Measurements from ENCODE around the gene CAND1. TPM values are rescaled to one million over a fixed set of nuclear protein-coding genes. Genes with fewer than 3 reads are reported as not detected.

Gene CAND1
- 79.7 and 117 TPM in 2 replicates for total RNA-seq (2014; rRNA removed; shearing (Covaris generic); ENCODE audit: low replicate concordance)

- peak within 1 kb of the TSS; percentile 96 for H3K4me3 ChIP-seq (ENCODE audit: low read length)
- H3K9ac ChIP-seq (ENCODE audit: low read length), result peak within 1 kb of the TSS; percentile 98
- peak; percentile 99 for DNase-seq
Measured at GRCh38 chr12:67268896-67269632, at the start of gene CAND1. Gene CAND1 (plus strand): TSS chr12:67269358. CDS start chr12:67269718, 360 bp downstream.

GRCh38 chr12:67220065-67220464 is 49.1 kb upstream of the CAND1 start:
- H2AFZ ChIP-seq (ENCODE audit: low read length), result no peak overlapping the region
- no peaks in the 10 kb centered on the region for H3K27me3 ChIP-seq (ENCODE audit: low read length)
- no peak overlapping the region for H3K4me3 ChIP-seq (ENCODE audit: low read length)
- no peaks in the 10 kb centered on the region for H3K79me2 ChIP-seq (ENCODE audit: low read length)
- H3K4me2 ChIP-seq (ENCODE audit: low read depth, low read length, poor library complexity, severe bottlenecking), result no peak overlapping the region
- H4K20me1 ChIP-seq (ENCODE audit: insufficient read depth, low read depth, low read length), result no peaks in the 10 kb centered on the region
- H3K36me3 ChIP-seq (ENCODE audit: insufficient read depth, low read length), result no peaks in the 10 kb centered on the region
- H3K27ac ChIP-seq (ENCODE audit: low read length), result no peak overlapping the region
- H3K9me2 ChIP-seq (replicated peaks; ENCODE audit: insufficient read depth, low read length), result no peaks in the 10 kb centered on the region
- H3K4me1 ChIP-seq (ENCODE audit: low read length), result no peaks in the 10 kb centered on the region
- no peak for DNase-seq
- H3K9ac ChIP-seq (ENCODE audit: low read length), result no peak overlapping the region
- no peaks in the 10 kb centered on the region for H3K9me3 ChIP-seq (ENCODE audit: low read length)

More at GRCh38 chr12:67268896-67269632, at the start of gene CAND1:
- Histone ChIP-seq H4K20me1 (ENCODE audit: insufficient read depth, low read depth, low read length) (peaks cover 24% of the 10 kb centered on the region), H3K4me1 (ENCODE audit: low read length) (peaks cover 37% of the 10 kb centered on the region), H3K4me2 (ENCODE audit: low read depth, low read length, poor library complexity, severe bottlenecking) (peak within 1 kb of the TSS; percentile 95), H3K9me2 (replicated peaks; ENCODE audit: insufficient read depth, low read length) (no peaks in the 10 kb centered on the region), H3K36me3 (ENCODE audit: insufficient read depth, low read length) (peaks cover 12% of the 10 kb centered on the region; the same call in 1 of the 2 replicates), H3K79me2 (ENCODE audit: low read length) (peaks cover 49% of the 10 kb centered on the region), H3K27ac (ENCODE audit: low read length) (peak within 1 kb of the TSS; percentile 83), H3K9me3 (ENCODE audit: low read length) (no peaks in the 10 kb centered on the region), H3K27me3 (ENCODE audit: low read length) (no peaks in the 10 kb centered on the region), H2AFZ (ENCODE audit: low read length) (peak within 1 kb of the TSS; percentile 84)

GRCh38 chr12:67222302-67222701 is 46.9 kb upstream of the CAND1 start:
- no peak overlapping the region for H3K27ac ChIP-seq (ENCODE audit: low read length)
- no peak overlapping the region for H3K4me3 ChIP-seq (ENCODE audit: low read length)
- no peaks in the 10 kb centered on the region for H3K79me2 ChIP-seq (ENCODE audit: low read length)

GRCh38 chr12:67223225-67223624 is 45.9 kb upstream of the CAND1 start:
- Histone ChIP-seq H3K9me2 (replicated peaks; ENCODE audit: insufficient read depth, low read length) (no peaks in the 10 kb centered on the region), H3K9me3 (ENCODE audit: low read length) (no peaks in the 10 kb centered on the region), H3K79me2 (ENCODE audit: low read length) (no peaks in the 10 kb centered on the region), H3K4me1 (ENCODE audit: low read length) (no peaks in the 10 kb centered on the region), H3K4me3 (ENCODE audit: low read length) (no peak overlapping the region), H4K20me1 (ENCODE audit: insufficient read depth, low read depth, low read length) (no peaks in the 10 kb centered on the region), H3K9ac (ENCODE audit: low read length) (no peak overlapping the region), H3K4me2 (ENCODE audit: low read depth, low read length, poor library complexity, severe bottlenecking) (no peak overlapping the region), H2AFZ (ENCODE audit: low read length) (no peak overlapping the region), H3K27me3 (ENCODE audit: low read length) (no peaks in the 10 kb centered on the region), H3K27ac (ENCODE audit: low read length) (no peak overlapping the region), H3K36me3 (ENCODE audit: insufficient read depth, low read length) (no peaks in the 10 kb centered on the region)
- DNase-seq, result no peak

More at GRCh38 chr12:67222302-67222701, 46.9 kb upstream of the CAND1 start:
- peak; percentile 49 for DNase-seq
- no peaks in the 10 kb centered on the region for H3K9me2 ChIP-seq (replicated peaks; ENCODE audit: insufficient read depth, low read length)
- no peaks in the 10 kb centered on the region for H3K36me3 ChIP-seq (ENCODE audit: insufficient read depth, low read length)
- no peaks in the 10 kb centered on the region for H3K4me1 ChIP-seq (ENCODE audit: low read length)
- H3K4me2 ChIP-seq (ENCODE audit: low read depth, low read length, poor library complexity, severe bottlenecking), result no peak overlapping the region
- no peak overlapping the region for H3K9ac ChIP-seq (ENCODE audit: low read length)
- H3K9me3 ChIP-seq (ENCODE audit: low read length), result no peaks in the 10 kb centered on the region
- H4K20me1 ChIP-seq (ENCODE audit: insufficient read depth, low read depth, low read length), result no peaks in the 10 kb centered on the region
- no peaks in the 10 kb centered on the region for H3K27me3 ChIP-seq (ENCODE audit: low read length)
- H2AFZ ChIP-seq (ENCODE audit: low read length), result no peak overlapping the region

- Histone ChIP-seq H2AFZ (ENCODE audit: low read length) (no peak overlapping the region), H4K20me1 (ENCODE audit: insufficient read depth, low read depth, low read length) (no peaks in the 10 kb centered on the region), H3K9me2 (replicated peaks; ENCODE audit: insufficient read depth, low read length) (no peaks in the 10 kb centered on the region), H3K27ac (ENCODE audit: low read length) (no peak overlapping the region), H3K27me3 (ENCODE audit: low read length) (no peaks in the 10 kb centered on the region), H3K36me3 (ENCODE audit: insufficient read depth, low read length) (no peaks in the 10 kb centered on the region), H3K4me3 (ENCODE audit: low read length) (no peak overlapping the region), H3K9me3 (ENCODE audit: low read length) (no peaks in the 10 kb centered on the region), H3K4me2 (ENCODE audit: low read depth, low read length, poor library complexity, severe bottlenecking) (no peak overlapping the region), H3K9ac (ENCODE audit: low read length) (no peak overlapping the region), H3K79me2 (ENCODE audit: low read length) (no peaks in the 10 kb centered on the region), H3K4me1 (ENCODE audit: low read length) (no peaks in the 10 kb centered on the region)
- DNase-seq, result no peak
Measured at GRCh38 chr12:67237231-67237630, 31.9 kb upstream of the CAND1 start.

GRCh38 chr12:67239061-67239460 is 30.1 kb upstream of the CAND1 start:
- H3K9me2 ChIP-seq (replicated peaks; ENCODE audit: insufficient read depth, low read length), result no peaks in the 10 kb centered on the region
- H3K27ac ChIP-seq (ENCODE audit: low read length), result no peak overlapping the region
- H2AFZ ChIP-seq (ENCODE audit: low read length), result no peak overlapping the region
- no peaks in the 10 kb centered on the region for H3K36me3 ChIP-seq (ENCODE audit: insufficient read depth, low read length)
- H3K4me2 ChIP-seq (ENCODE audit: low read depth, low read length, poor library complexity, severe bottlenecking), result no peak overlapping the region
- H3K9ac ChIP-seq (ENCODE audit: low read length), result no peak overlapping the region
- no peaks in the 10 kb centered on the region for H3K9me3 ChIP-seq (ENCODE audit: low read length)
- no peaks in the 10 kb centered on the region for H3K27me3 ChIP-seq (ENCODE audit: low read length)
- H3K4me3 ChIP-seq (ENCODE audit: low read length), result no peak overlapping the region
- H3K4me1 ChIP-seq (ENCODE audit: low read length), result no peaks in the 10 kb centered on the region
- H4K20me1 ChIP-seq (ENCODE audit: insufficient read depth, low read depth, low read length), result no peaks in the 10 kb centered on the region
- no peaks in the 10 kb centered on the region for H3K79me2 ChIP-seq (ENCODE audit: low read length)
- DNase-seq, result no peak

GRCh38 chr12:67241482-67241881 is 27.7 kb upstream of the CAND1 start:
- no peaks in the 10 kb centered on the region for H3K79me2 ChIP-seq (ENCODE audit: low read length)
- no peaks in the 10 kb centered on the region for H3K4me1 ChIP-seq (ENCODE audit: low read length)
- H3K27me3 ChIP-seq (ENCODE audit: low read length), result no peaks in the 10 kb centered on the region
- H2AFZ ChIP-seq (ENCODE audit: low read length), result no peak overlapping the region
- H3K36me3 ChIP-seq (ENCODE audit: insufficient read depth, low read length), result no peaks in the 10 kb centered on the region
- no peak overlapping the region for H3K4me3 ChIP-seq (ENCODE audit: low read length)
- no peak overlapping the region for H3K9ac ChIP-seq (ENCODE audit: low read length)
- H3K9me3 ChIP-seq (ENCODE audit: low read length), result no peaks in the 10 kb centered on the region
- no peak overlapping the region for H3K4me2 ChIP-seq (ENCODE audit: low read depth, low read length, poor library complexity, severe bottlenecking)
- no peak overlapping the region for H3K27ac ChIP-seq (ENCODE audit: low read length)
- no peak for DNase-seq
- H4K20me1 ChIP-seq (ENCODE audit: insufficient read depth, low read depth, low read length), result no peaks in the 10 kb centered on the region
- H3K9me2 ChIP-seq (replicated peaks; ENCODE audit: insufficient read depth, low read length), result no peaks in the 10 kb centered on the region

- H3K9me2 ChIP-seq (replicated peaks; ENCODE audit: insufficient read depth, low read length), result no peaks in the 10 kb centered on the region
- no peak overlapping the region for H3K27ac ChIP-seq (ENCODE audit: low read length)
- no peaks in the 10 kb centered on the region for H3K9me3 ChIP-seq (ENCODE audit: low read length)
- H3K27me3 ChIP-seq (ENCODE audit: low read length), result no peaks in the 10 kb centered on the region
- no peak overlapping the region for H3K4me3 ChIP-seq (ENCODE audit: low read length)
- H2AFZ ChIP-seq (ENCODE audit: low read length), result no peak overlapping the region
- no peaks in the 10 kb centered on the region for H4K20me1 ChIP-seq (ENCODE audit: insufficient read depth, low read depth, low read length)
- no peak for DNase-seq
- H3K36me3 ChIP-seq (ENCODE audit: insufficient read depth, low read length), result no peaks in the 10 kb centered on the region
- no peak overlapping the region for H3K9ac ChIP-seq (ENCODE audit: low read length)
- H3K79me2 ChIP-seq (ENCODE audit: low read length), result no peaks in the 10 kb centered on the region
- no peaks in the 10 kb centered on the region; the same call in 1 of the 2 replicates for H3K4me1 ChIP-seq (ENCODE audit: low read length)
- no peak overlapping the region for H3K4me2 ChIP-seq (ENCODE audit: low read depth, low read length, poor library complexity, severe bottlenecking)
Measured at GRCh38 chr12:67243260-67243659, 25.9 kb upstream of the CAND1 start.

Data from Karpas-422 (cell line).